Astrocyte of the spinal cord (primary cell): Measurements from ENCODE around the gene PCCB.
"Not testable (repeated sequence)": the region's sequence is repeated elsewhere in the genome, so short reads cannot be mapped to it uniquely, and the experiment has no call there.

ENCODE experiments used
- DNase-seq: peaks from one replicate; pipeline ENCODE4 v3.0.0; 2011; ENCODE audit warnings: low read depth, low spot score
- H3K4me3 ChIP-seq: 2 replicates; pipeline ENCODE4 v1.5.1; 2011; ENCODE audit warnings: low read depth, mild to moderate bottlenecking, low read length, moderate library complexity
- CTCF ChIP-seq: IDR thresholded peaks from 2 replicates; pipeline ENCODE4 v1.5.1; 2012; ENCODE audit warnings: low read depth, mild to moderate bottlenecking, low read length, inconsistent platforms
- in situ Hi-C: cut with HindIII; loops from 2 replicates; pipeline ENCODE4 v1.10.0; 2017; ENCODE audit warnings: low sequenced_read_pairs

PCCB gene

GRCh38 chr3:136258199-136258598 is 8.1 kb downstream of the PCCB start:
- no peak overlapping the region for H3K4me3 ChIP-seq
- in situ Hi-C loops, result no loop called here
- no peak for TF ChIP-seq CTCF
- DNase-seq, result no peak

DNA sequence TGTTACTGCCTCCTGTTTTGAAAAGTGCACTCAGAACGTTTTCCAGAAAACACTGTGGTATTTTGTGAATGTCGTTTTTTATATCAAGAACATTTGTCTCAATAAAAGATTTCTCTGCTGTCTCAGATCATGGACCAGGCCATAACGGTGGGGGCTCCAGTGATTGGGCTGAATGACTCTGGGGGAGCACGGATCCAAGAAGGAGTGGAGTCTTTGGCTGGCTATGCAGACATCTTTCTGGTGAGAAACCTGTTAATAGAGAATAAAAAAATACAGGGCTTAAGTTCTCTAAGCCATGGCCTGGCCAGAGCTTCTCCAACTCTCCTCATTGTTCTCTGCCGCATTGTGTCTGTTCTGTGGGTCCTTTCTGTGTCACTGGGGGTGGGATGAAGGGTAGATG is 11.7 kb downstream of the PCCB start:
- no peak overlapping the region for H3K4me3 ChIP-seq
- DNase-seq, result no peak
- TF ChIP-seq CTCF, result no peak
- in situ Hi-C loops, result no loop called here

DNA sequence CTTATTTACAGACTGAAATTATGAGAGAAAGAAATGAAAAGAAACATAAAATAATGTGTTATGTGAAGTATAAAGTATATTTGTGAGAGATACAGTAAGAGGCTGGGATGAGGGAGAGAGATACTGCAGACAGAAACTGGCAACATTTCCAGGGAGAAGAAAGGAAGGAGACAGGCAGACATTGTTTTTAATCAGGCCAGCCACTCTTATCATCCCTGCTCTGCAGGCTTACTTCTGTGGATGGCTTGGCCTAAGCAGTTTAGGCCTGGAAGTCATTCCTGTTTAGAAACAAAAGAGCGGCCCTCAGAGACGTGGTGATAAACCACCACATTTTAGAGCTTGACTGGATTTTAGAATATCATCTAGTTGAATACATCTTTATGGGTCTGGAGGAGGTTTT is 12.4 kb downstream of the PCCB start:
- no peak overlapping the region for H3K4me3 ChIP-seq
- in situ Hi-C loops, result no loop called here
- TF ChIP-seq CTCF, result no peak
- no peak for DNase-seq

- in situ Hi-C loops, result no loop called here
- no peak for DNase-seq
- no peak for TF ChIP-seq CTCF
- no peak overlapping the region for H3K4me3 ChIP-seq
Observed at GRCh38 chr3:136263251-136263650, 13.1 kb downstream of the PCCB start.

DNA sequence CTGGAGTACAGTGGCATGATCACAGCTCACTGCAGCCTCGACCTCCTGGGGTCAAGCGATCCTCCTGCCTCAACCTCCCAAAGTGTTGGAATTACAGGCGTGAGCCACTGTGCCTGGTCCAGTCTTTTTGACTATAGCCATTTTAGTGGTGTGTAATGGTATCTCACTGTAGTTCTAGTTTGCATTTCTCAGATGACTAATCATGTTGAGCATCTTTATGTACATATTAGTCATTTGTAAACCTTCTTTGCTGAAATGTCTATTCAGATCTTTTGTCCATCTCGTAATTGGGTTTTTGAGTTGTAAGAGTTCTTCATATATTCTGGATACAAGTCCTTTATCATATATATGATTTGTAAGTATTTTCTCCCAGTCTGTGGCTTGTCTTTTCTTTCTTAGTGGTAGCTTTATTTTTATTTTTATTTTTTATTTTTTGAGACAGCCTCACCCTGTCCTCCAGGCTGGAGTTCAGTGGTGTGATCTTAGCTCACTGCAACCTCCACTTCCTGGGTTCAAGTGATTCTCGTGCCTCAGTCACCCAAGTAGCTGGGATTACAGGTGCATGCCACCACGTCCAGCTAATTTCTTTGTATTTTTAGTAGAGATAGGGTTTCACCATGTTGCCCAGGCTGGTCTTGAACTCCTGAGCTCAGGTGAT is 16.5 kb downstream of the PCCB start:
- H3K4me3 ChIP-seq, in situ Hi-C loops: not testable (repeated sequence)
- DNase-seq, result peak; percentile 55

DNA sequence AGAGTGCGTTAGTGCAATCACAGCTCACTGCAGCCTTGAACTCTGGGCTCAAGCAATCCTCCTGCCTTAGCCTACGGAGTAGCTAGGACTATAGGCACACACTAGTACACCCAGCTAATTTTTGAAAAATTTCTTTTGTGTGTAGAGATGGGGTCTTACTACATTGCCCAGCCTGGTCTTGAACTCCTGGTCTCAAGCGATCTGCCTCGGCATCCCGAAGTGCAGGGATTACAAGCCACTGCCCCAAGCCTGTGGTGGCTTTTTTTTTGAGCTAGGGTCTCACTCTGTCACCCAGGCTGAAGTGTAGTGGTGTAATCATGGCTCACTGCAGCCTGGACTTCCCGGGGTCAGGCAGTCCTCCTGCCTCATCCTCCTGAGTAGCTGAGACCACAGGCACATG is 17.1 kb downstream of the PCCB start:
- TF ChIP-seq CTCF, result no peak
- in situ Hi-C loops, result no loop called here

DNA sequence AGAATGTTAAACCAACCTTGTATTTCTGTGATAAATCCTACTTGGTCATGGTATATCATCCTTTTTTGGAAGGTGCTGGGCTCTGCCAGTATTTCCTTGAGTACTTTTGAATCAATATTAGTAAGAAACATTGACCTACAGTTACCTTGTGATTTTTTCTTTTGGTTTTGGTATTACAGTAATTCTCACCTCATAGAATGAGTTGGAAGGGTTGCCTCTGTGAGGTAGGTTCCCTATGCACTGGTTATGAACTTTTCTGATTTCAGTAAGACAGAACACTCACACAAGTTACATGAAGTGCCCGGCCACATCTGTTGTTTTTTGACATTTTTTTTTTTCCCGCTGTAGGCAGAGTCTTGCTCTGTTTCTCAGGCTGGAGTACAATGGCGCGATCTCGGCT is 20.0 kb downstream of the PCCB start:
- DNase-seq, result no peak
- TF ChIP-seq CTCF, result no peak
- in situ Hi-C loops, result no loop called here
- H3K4me3 ChIP-seq, result no peak overlapping the region

More for the DNA sequence above, 17.1 kb downstream of the PCCB start:
- no peak for DNase-seq
- H3K4me3 ChIP-seq, result no peak overlapping the region

DNA sequence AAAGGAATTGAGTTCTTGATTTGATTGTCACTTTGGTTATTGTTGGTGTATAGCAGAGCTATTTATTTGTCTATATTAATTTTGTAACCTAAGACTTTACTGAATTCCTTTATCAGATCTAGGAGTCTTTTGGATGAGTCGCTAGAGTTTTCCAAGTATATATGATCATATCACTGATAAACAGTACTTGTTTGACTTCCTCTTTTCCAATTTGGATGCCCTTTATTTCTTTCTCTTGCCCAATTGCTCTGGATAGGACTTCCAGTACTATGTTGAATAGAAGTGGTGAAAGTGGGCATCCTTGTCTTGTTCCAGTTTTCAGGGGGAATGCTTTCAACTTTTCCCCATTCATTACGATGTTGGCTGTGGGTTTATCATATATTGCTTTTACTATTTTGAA is 21.5 kb downstream of the PCCB start:
- DNase-seq, in situ Hi-C loops, H3K4me3 ChIP-seq: not testable (repeated sequence)
